ENCODE data around the gene POLR2B.

Gene POLR2B

GRCh38 chr4:57059890-57060716 lies 81.4 kb downstream of the POLR2B start:
- TF ChIP-seq FOXP2 (optimal IDR thresholded peaks at IDR 0.05; ENCODE audit: borderline replicate concordance, extremely low read depth, extremely low read length, insufficient read depth) (no peak), POLR2AphosphoS5 (IDR thresholded peaks at IDR 0.05; ENCODE audit: low read depth, low read length) (no peak), SIN3A (IDR thresholded peaks at IDR 0.05; ENCODE audit: borderline replicate concordance, insufficient read depth, low read length) (no peak), TAF1 (IDR thresholded peaks at IDR 0.05; ENCODE audit: borderline replicate concordance, insufficient read depth, low read length) (no peak), REST (IDR thresholded peaks at IDR 0.05; ENCODE audit: insufficient read depth in 1 of 2, low read depth in 2 of 2, low read length in 2 of 2) (no peak)

- TF ChIP-seq POLR2AphosphoS5 (IDR thresholded peaks at IDR 0.05; ENCODE audit: low read depth, low read length), result no peak
- no peak for TF ChIP-seq SIN3A (IDR thresholded peaks at IDR 0.05; ENCODE audit: borderline replicate concordance, insufficient read depth, low read length)
- TF ChIP-seq TAF1 (IDR thresholded peaks at IDR 0.05; ENCODE audit: borderline replicate concordance, insufficient read depth, low read length), result no peak
- no peak for TF ChIP-seq FOXP2 (optimal IDR thresholded peaks at IDR 0.05; ENCODE audit: borderline replicate concordance, extremely low read depth, extremely low read length, insufficient read depth)
- TF ChIP-seq REST (IDR thresholded peaks at IDR 0.05; ENCODE audit: insufficient read depth in 1 of 2, low read depth in 2 of 2, low read length in 2 of 2), result no peak
Observed at GRCh38 chr4:57061395-57061794, 82.7 kb downstream of the POLR2B start.

GRCh38 chr4:57063518-57063917 lies 84.8 kb downstream of the POLR2B start:
- TF ChIP-seq TAF1 (IDR thresholded peaks at IDR 0.05; ENCODE audit: borderline replicate concordance, insufficient read depth, low read length), result no peak
- no peak for TF ChIP-seq REST (IDR thresholded peaks at IDR 0.05; ENCODE audit: insufficient read depth in 1 of 2, low read depth in 2 of 2, low read length in 2 of 2)

GRCh38 chr4:57064120-57064519 lies 85.4 kb downstream of the POLR2B start:
- no peak for TF ChIP-seq REST (IDR thresholded peaks at IDR 0.05; ENCODE audit: insufficient read depth in 1 of 2, low read depth in 2 of 2, low read length in 2 of 2)
- TF ChIP-seq SIN3A (IDR thresholded peaks at IDR 0.05; ENCODE audit: borderline replicate concordance, insufficient read depth, low read length), result no peak
- no peak for TF ChIP-seq FOXP2 (optimal IDR thresholded peaks at IDR 0.05; ENCODE audit: borderline replicate concordance, extremely low read depth, extremely low read length, insufficient read depth)
- no peak for TF ChIP-seq TAF1 (IDR thresholded peaks at IDR 0.05; ENCODE audit: borderline replicate concordance, insufficient read depth, low read length)
- no peak for TF ChIP-seq POLR2AphosphoS5 (IDR thresholded peaks at IDR 0.05; ENCODE audit: low read depth, low read length)

Data from PFSK-1 (cell line).